ENCODE data around the gene GGN. TPM values are rescaled to one million over a fixed set of nuclear protein-coding genes. Genes with fewer than 3 reads are reported as not detected.

The GGN gene
- total RNA-seq, 1 experiment from 2014 or later = 0.47 TPM

DNA sequence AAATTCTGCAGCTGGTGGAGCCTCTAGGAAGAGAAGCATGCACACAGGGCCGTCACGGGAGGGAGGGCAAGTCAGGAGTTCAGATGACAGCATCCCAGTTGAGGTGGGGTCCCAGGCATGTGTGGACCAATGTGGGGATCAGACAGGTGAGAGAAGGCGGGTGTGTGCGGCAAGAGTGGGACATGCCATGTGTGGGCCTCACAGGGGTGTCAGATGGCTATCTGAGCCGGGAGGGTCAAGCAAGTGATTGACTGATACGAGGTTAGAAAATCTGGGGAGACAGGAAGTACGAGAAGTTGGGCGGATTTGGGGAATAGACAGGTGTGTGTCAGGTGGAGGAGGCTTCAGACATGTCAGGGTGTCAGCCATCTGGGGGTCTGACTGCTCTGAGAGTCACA lies 29.3 kb upstream of the GGN start:
- Histone ChIP-seq H3K27me3 (ENCODE audit: insufficient read depth, low read length) (no peaks in the 10 kb centered on the region), H3K4me3 (replicated peaks in 1 of 2; ENCODE audit: low read depth in 1 of 2, low read length in 2 of 2) (no peak overlapping the region), H3K9me3 (ENCODE audit: control insufficient read depth in 1 of 2, insufficient read depth in 1 of 2, low read depth in 1 of 2, low read length in 2 of 2) (no peaks in the 10 kb centered on the region), H2AFZ (ENCODE audit: low read depth, low read length, poor library complexity, severe bottlenecking) (peak overlapping the region; percentile 56), H3K4me1 (ENCODE audit: control insufficient read depth in 1 of 2, insufficient read depth in 2 of 2, low read length in 2 of 2) (peaks cover 14 to 16% of the 10 kb centered on the region in 2 experiments; a peak in 3 of 4 replicates), H4K20me1 (ENCODE audit: insufficient read depth) (no peaks in the 10 kb centered on the region), H3K4me2 (ENCODE audit: low read length) (peak overlapping the region; percentile 94), H3K27ac (ENCODE audit: low read depth, low read length) (peak overlapping the region; percentile 21), H3K79me2 (ENCODE audit: insufficient read depth, low read length) (no peaks in the 10 kb centered on the region), H3K9me2 (ENCODE audit: insufficient read depth) (no peaks in the 10 kb centered on the region), H3K9ac (ENCODE audit: low read length) (peak overlapping the region; percentile 43), H3K36me3 (ENCODE audit: control insufficient read depth in 1 of 2, insufficient read depth in 2 of 2, low read length in 2 of 2) (no peaks in the 10 kb centered on the region)
- ChIA-PET RAD21 (ENCODE audit: low non-redundant PET in 1 of 2, low total read pairs in 2 of 2, uncharacterized antibody in 2 of 2, unreplicated experiment in 2 of 2) (no interaction called here), POLR2A (interaction anchor here (0.6 to 1.0 kb wide), 2 partner anchors 12 to 15 kb away, joined by 3 read pairs; no protein-coding TSS in a partner anchor), CTCF (no interaction called here)
- ATAC-seq (no peak), DNase-seq (ENCODE audit: low read depth, low spot score) (no peak)
- no peak for TF ChIP-seq CEBPB (IDR thresholded peaks at IDR 0.05; ENCODE audit: low read depth)
- TF ChIP-seq RAD21 (IDR thresholded peaks at IDR 0.05; ENCODE audit: low read depth) = no peak
- no peak for TF ChIP-seq ELF1 (IDR thresholded peaks at IDR 0.05; ENCODE audit: borderline replicate concordance, low read depth)
- TF ChIP-seq SRF (IDR thresholded peaks at IDR 0.05; ENCODE audit: low read depth) = no peak
- no peak for TF ChIP-seq EZH2phosphoT487 (IDR thresholded peaks at IDR 0.05; ENCODE audit: borderline replicate concordance)
- no peak for TF ChIP-seq JUND (IDR thresholded peaks at IDR 0.05)
- TF ChIP-seq, protein P1, sequence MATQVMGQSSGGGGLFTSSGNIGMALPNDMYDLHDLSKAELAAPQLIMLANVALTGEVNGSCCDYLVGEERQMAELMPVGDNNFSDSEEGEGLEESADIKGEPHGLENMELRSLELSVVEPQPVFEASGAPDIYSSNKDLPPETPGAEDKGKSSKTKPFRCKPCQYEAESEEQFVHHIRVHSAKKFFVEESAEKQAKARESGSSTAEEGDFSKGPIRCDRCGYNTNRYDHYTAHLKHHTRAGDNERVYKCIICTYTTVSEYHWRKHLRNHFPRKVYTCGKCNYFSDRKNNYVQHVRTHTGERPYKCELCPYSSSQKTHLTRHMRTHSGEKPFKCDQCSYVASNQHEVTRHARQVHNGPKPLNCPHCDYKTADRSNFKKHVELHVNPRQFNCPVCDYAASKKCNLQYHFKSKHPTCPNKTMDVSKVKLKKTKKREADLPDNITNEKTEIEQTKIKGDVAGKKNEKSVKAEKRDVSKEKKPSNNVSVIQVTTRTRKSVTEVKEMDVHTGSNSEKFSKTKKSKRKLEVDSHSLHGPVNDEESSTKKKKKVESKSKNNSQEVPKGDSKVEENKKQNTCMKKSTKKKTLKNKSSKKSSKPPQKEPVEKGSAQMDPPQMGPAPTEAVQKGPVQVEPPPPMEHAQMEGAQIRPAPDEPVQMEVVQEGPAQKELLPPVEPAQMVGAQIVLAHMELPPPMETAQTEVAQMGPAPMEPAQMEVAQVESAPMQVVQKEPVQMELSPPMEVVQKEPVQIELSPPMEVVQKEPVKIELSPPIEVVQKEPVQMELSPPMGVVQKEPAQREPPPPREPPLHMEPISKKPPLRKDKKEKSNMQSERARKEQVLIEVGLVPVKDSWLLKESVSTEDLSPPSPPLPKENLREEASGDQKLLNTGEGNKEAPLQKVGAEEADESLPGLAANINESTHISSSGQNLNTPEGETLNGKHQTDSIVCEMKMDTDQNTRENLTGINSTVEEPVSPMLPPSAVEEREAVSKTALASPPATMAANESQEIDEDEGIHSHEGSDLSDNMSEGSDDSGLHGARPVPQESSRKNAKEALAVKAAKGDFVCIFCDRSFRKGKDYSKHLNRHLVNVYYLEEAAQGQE (IDR thresholded peaks at IDR 0.05; ENCODE audit: low read depth) = no peak
- TF ChIP-seq, protein P2, sequence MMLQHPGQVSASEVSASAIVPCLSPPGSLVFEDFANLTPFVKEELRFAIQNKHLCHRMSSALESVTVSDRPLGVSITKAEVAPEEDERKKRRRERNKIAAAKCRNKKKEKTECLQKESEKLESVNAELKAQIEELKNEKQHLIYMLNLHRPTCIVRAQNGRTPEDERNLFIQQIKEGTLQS (IDR thresholded peaks at IDR 0.05) = no peak
- no peak for TF ChIP-seq ZNF274 (IDR thresholded peaks at IDR 0.05; ENCODE audit: low read depth, low read length)
- no peak for TF ChIP-seq FOSL1 (IDR thresholded peaks at IDR 0.05; ENCODE audit: low read depth)
- no peak for TF ChIP-seq YY1 (IDR thresholded peaks at IDR 0.05; ENCODE audit: extremely low read depth, insufficient replicate concordance, low read depth, low read length)
- no peak for TF ChIP-seq TCF7L2 (IDR thresholded peaks at IDR 0.05; ENCODE audit: borderline replicate concordance, extremely low read depth, insufficient read depth, insufficient read length)
- TF ChIP-seq CBX3 (IDR thresholded peaks at IDR 0.05; ENCODE audit: low read depth) = no peak
- no peak for TF ChIP-seq EZH2 (IDR thresholded peaks at IDR 0.05)
- intact Hi-C loops (cut with micrococcal nuclease) = no loop called here
- BruUV-seq (replicated peaks) = no TSS peak

Measured in HCT116 (cell line).